ENCODE results near the gene FMN2.

The FMN2 gene

GRCh38 chr1:240503036-240503435, 411.4 kb downstream of the FMN2 start:
- no peak for DNase-seq

- DNase-seq = no peak
Measured at GRCh38 chr1:240503558-240503957, 411.9 kb downstream of the FMN2 start.

- DNase-seq = no peak
Measured at GRCh38 chr1:240506176-240506575, 414.5 kb downstream of the FMN2 start.

- no peak for DNase-seq
Measured at GRCh38 chr1:240508201-240508600, 416.5 kb downstream of the FMN2 start.

GRCh38 chr1:240508950-240509349, 417.3 kb downstream of the FMN2 start:
- DNase-seq = no peak

GRCh38 chr1:240511789-240512188, 420.1 kb downstream of the FMN2 start:
- DNase-seq = no peak

GRCh38 chr1:240515505-240515904, 423.8 kb downstream of the FMN2 start:
- DNase-seq = no peak

- no peak for DNase-seq
Measured at GRCh38 chr1:240516069-240516468, 424.4 kb downstream of the FMN2 start.

- DNase-seq = no peak
Measured at GRCh38 chr1:240517891-240518290, 426.2 kb downstream of the FMN2 start.

- no peak for DNase-seq
Measured at GRCh38 chr1:240522122-240522822, 430.6 kb downstream of the FMN2 start.

GRCh38 chr1:240524356-240525069, 432.8 kb downstream of the FMN2 start:
- DNase-seq = no peak

All from stimulated activated CD4-positive, alpha-beta T cell treated with anti-CD3 and anti-CD28 coated beads, Interleukin-2, amount 100 ng/mL, for 24 hours (primary cell).